IMR-90 (cell line): ENCODE results near the gene DAAM1. TPM values are rescaled to one million over a fixed set of nuclear protein-coding genes. Genes with fewer than 3 reads are reported as not detected.

ENCODE experiments used
- ATAC-seq: fragments of 200-7000 bp; cut with Tn5 transposase; 2 replicates; pipeline ENCODE4 v1.9.1; 2020; ENCODE audit warnings: low read depth, mild to moderate bottlenecking, moderate library complexity
- BruUV-seq: library from RNA; stranded (reverse); fragments of 400-500 nt; replicated peaks from 2 replicates; lab custom pipeline; 2021; lab: Mats Ljungman, UMichigan
- CTCF ChIA-PET: fragments of 300-600 bp; formaldehyde crosslinking; extraction: SDS; loops from one replicate; lab custom pipeline; 2021; ENCODE audit warnings: antibody characterized with exemption; lab: Yijun Ruan, JAX
- POLR2A ChIA-PET: fragments of 300-600 bp; sonication (Branson Sonifier 250); formaldehyde crosslinking; loops from one replicate; lab custom pipeline; 2022; ENCODE audit warnings: antibody characterized with exemption; ENCODE audit not compliant: unreplicated experiment; lab: Charles Lee
- DNase-seq: peaks from one replicate; pipeline ENCODE4 v3.0.0; 2013
- H2AFZ ChIP-seq: replicated peaks from 2 replicates; pipeline ENCODE3; 2013; ENCODE audit warnings: low read length, mild to moderate bottlenecking; ENCODE audit not compliant: poor library complexity
- H2AK5ac ChIP-seq: 2 replicates; pipeline ENCODE4 v1.6.1; 2013; ENCODE audit warnings: low read depth, low read length, inconsistent platforms
- H2AK9ac ChIP-seq: replicated peaks from 2 replicates; pipeline ENCODE3; 2013; ENCODE audit warnings: mild to moderate bottlenecking, low read depth, low read length, moderate library complexity; ENCODE audit not compliant: poor library complexity
- H2BK120ac ChIP-seq: 2 replicates; pipeline ENCODE4 v1.6.1; 2013; ENCODE audit warnings: low read depth, low read length, inconsistent platforms
- H2BK15ac ChIP-seq: 3 replicates; pipeline ENCODE4 v1.6.1; 2013; ENCODE audit warnings: low read depth, low read length, inconsistent platforms
- H2BK20ac ChIP-seq: 2 replicates; pipeline ENCODE4 v1.6.1; 2013; ENCODE audit warnings: low read depth, mild to moderate bottlenecking, inconsistent platforms, low read length, moderate library complexity
- H2BK5ac ChIP-seq: 2 replicates; pipeline ENCODE4 v1.6.1; 2013; ENCODE audit warnings: mild to moderate bottlenecking, low read depth, low read length, inconsistent platforms; ENCODE audit not compliant: poor library complexity, severe bottlenecking
- H3K14ac ChIP-seq: replicated peaks from 2 replicates; pipeline ENCODE4 v1.6.1; 2013; ENCODE audit warnings: low read depth, low read length, inconsistent platforms
- H3K18ac ChIP-seq: 2 replicates; pipeline ENCODE4 v1.6.1; 2013; ENCODE audit warnings: low read depth, low read length, control low read depth
- H3K23ac ChIP-seq: 2 replicates; pipeline ENCODE4 v1.6.1; 2013; ENCODE audit warnings: low read depth, low read length, inconsistent platforms
- H3K27ac ChIP-seq: 2 replicates; pipeline ENCODE4 v1.5.1; 2013; ENCODE audit warnings: mild to moderate bottlenecking, control low read depth, low read length; ENCODE audit not compliant: insufficient read depth
- H3K27me3 ChIP-seq: 2 replicates; pipeline ENCODE4 v1.6.1; 2013; ENCODE audit warnings: low read length; ENCODE audit not compliant: control insufficient read depth, insufficient read depth
- H3K36me3 ChIP-seq: 2 replicates; pipeline ENCODE4 v1.6.1; 2013; ENCODE audit warnings: low read length, mixed read lengths; ENCODE audit not compliant: control insufficient read depth, insufficient read depth
- H3K4ac ChIP-seq: 2 replicates; pipeline ENCODE4 v1.6.1; 2013; ENCODE audit warnings: low read depth, low read length, inconsistent platforms
- H3K4me1 ChIP-seq: 2 replicates; pipeline ENCODE4 v1.6.1; 2013; ENCODE audit warnings: low read length, mixed read lengths; ENCODE audit not compliant: control insufficient read depth, insufficient read depth
- H3K4me2 ChIP-seq: 2 replicates; pipeline ENCODE4 v1.6.1; 2013; ENCODE audit warnings: low read depth, mild to moderate bottlenecking, control low read depth, low read length, moderate library complexity
- H3K4me3 ChIP-seq: 2 replicates; pipeline ENCODE4 v1.5.1; 2013; ENCODE audit warnings: low read depth, mild to moderate bottlenecking, control low read depth, low read length, moderate library complexity; ENCODE audit not compliant: insufficient read depth
- H3K56ac ChIP-seq: 2 replicates; pipeline ENCODE4 v1.6.1; 2013; ENCODE audit warnings: low read length, inconsistent platforms; ENCODE audit not compliant: insufficient read depth; ENCODE audit errors: extremely low read depth
- H3K79me1 ChIP-seq, 2 experiments: 2 replicates each; pipeline ENCODE4 v1.6.1; 2013; ENCODE audit warnings: low read length in 2 of 2, inconsistent platforms in 1 of 2, low read depth in 1 of 2
- H3K9ac ChIP-seq: 2 replicates; pipeline ENCODE4 v1.6.1; 2013; ENCODE audit warnings: low read depth, low read length, control low read depth
- H3K9me1 ChIP-seq: 2 replicates; pipeline ENCODE4 v1.6.1; 2013; ENCODE audit warnings: low read length, inconsistent platforms; ENCODE audit not compliant: insufficient read depth
- H3K9me3 ChIP-seq: 2 replicates; pipeline ENCODE4 v1.6.1; 2013; ENCODE audit warnings: low read length; ENCODE audit not compliant: control insufficient read depth, insufficient read depth
- H4K20me1 ChIP-seq: 2 replicates; pipeline ENCODE4 v1.6.1; 2013; ENCODE audit warnings: low read length, inconsistent platforms; ENCODE audit not compliant: insufficient read depth
- H4K5ac ChIP-seq: 2 replicates; pipeline ENCODE4 v1.6.1; 2013; ENCODE audit warnings: mild to moderate bottlenecking, low read depth, low read length, control low read depth
- H4K8ac ChIP-seq, 2 experiments: 2 replicates each; pipeline ENCODE4 v1.6.1; 2013; ENCODE audit warnings: low read depth in 2 of 2, low read length in 2 of 2, control low read depth in 1 of 2, inconsistent platforms in 1 of 2
- H4K91ac ChIP-seq: 2 replicates; pipeline ENCODE4 v1.6.1; 2013; ENCODE audit warnings: low read depth, low read length, inconsistent platforms; ENCODE audit not compliant: insufficient read depth
- CHD1 ChIP-seq: IDR thresholded peaks from 2 replicates; pipeline ENCODE4 v1.6.1; 2012; ENCODE audit warnings: low read depth, low read length, improper control_type of control experiment
- FOS ChIP-seq: fragments of 150-350 bp; IDR thresholded peaks from 2 replicates; pipeline ENCODE4 v1.6.1; 2016; ENCODE audit warnings: low read depth, low read length
- MAFK ChIP-seq: IDR thresholded peaks from 2 replicates; pipeline ENCODE4 v1.6.1; 2012; ENCODE audit warnings: low read depth, low read length, improper control_type of control experiment
- MAZ ChIP-seq: IDR thresholded peaks from 2 replicates; pipeline ENCODE4 v1.6.1; 2012; ENCODE audit warnings: low read depth, mild to moderate bottlenecking, low read length, improper control_type of control experiment, moderate library complexity, borderline replicate concordance
- MXI1 ChIP-seq: IDR thresholded peaks from 2 replicates; pipeline ENCODE4 v1.6.1; 2012; ENCODE audit warnings: low read depth, mild to moderate bottlenecking, low read length, moderate library complexity, borderline replicate concordance
- NFE2L2 ChIP-seq: fragments of 150-350 bp; IDR thresholded peaks from 2 replicates; pipeline ENCODE4 v1.6.1; 2016; ENCODE audit warnings: low read depth, mild to moderate bottlenecking, low read length
- RAD21 ChIP-seq: IDR thresholded peaks from 2 replicates; pipeline ENCODE4 v1.6.1; 2012; ENCODE audit warnings: low read length, improper control_type of control experiment
- RCOR1 ChIP-seq: IDR thresholded peaks from 2 replicates; pipeline ENCODE4 v1.6.1; 2012; ENCODE audit warnings: mild to moderate bottlenecking, low read length, improper control_type of control experiment; ENCODE audit not compliant: insufficient replicate concordance
- RFX5 ChIP-seq: IDR thresholded peaks from 2 replicates; pipeline ENCODE4 v1.8.0; 2012; ENCODE audit warnings: low read depth, mild to moderate bottlenecking, low read length, moderate library complexity
- dilution Hi-C: fragments of 300-500 bp; cut with HindIII; formaldehyde crosslinking; loops from one replicate; pipeline ENCODE4 v1.14.3; 2018; ENCODE audit warnings: low sequenced_read_pairs; ENCODE audit not compliant: unreplicated experiment
- in situ Hi-C: fragments of 300-500 bp; cut with MboI; formaldehyde crosslinking; loops from 3 replicates; pipeline ENCODE4 v1.14.3; 2019; ENCODE audit warnings: low sequenced_read_pairs, inconsistent platforms, mixed read lengths
- intact Hi-C: fragments of 100-400 bp; cut with micrococcal nuclease; formaldehyde crosslinking; loops from 2 replicates; pipeline ENCODE4 v1.10.0; 2022
- polyA plus RNA-seq, 3 experiments: library from polyadenylated mRNA; depleted of rRNA; stranded (reverse); fragments of >200 nt; gene quantifications; 2 replicates each; pipeline ENCODE4 v1.2.3, GENCODE V29; 2012; ENCODE audit warnings: low replicate concordance in 1 of 3
- total RNA-seq: library from RNA; depleted of rRNA; stranded (reverse); fragments of >200 nt; gene quantifications from 2 replicates; pipeline ENCODE4 v1.2.3, GENCODE V29; 2012
- TF ChIP-seq, protein P1 (sequence below): fragments of 150-350 bp; IDR thresholded peaks from 2 replicates; pipeline ENCODE4 v1.6.1; 2017; ENCODE audit warnings: mild to moderate bottlenecking, antibody characterized with exemption, low read length, low read depth
- TF ChIP-seq, protein P2 (sequence below): conservative IDR thresholded peaks from 2 replicates; pipeline ENCODE4 v1.5.1; 2012; ENCODE audit warnings: mild to moderate bottlenecking, low read depth, low read length, improper control_type of control experiment
- TF ChIP-seq, protein P3 (sequence below): fragments of 150-350 bp; IDR thresholded peaks from 2 replicates; pipeline ENCODE4 v1.6.1; 2016; ENCODE audit warnings: low read depth, mild to moderate bottlenecking, low read length, moderate library complexity, borderline replicate concordance

DAAM1 gene
- total and polyA plus RNA-seq, 2 of the 4 experiments (the other 2 are of a cell fraction): 4.8 to 5.4 TPM

DNA sequence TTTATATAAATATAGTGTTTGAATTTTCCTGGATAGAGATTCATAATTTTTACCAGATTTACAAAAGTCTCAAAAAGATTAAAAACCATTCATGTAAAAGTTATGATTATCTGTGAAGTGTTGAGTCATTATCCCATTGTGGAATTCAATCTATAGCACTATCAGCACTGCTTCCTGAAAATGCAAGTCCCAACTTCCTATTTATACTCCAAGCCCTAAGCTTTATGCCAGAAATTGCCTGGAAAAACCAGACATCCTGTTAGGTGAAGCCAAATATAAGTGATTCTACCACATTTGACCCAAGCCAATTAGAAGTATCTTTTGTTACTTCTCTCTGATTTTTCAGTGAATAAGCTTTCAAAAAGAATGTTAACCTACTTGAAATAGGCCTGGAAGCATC, 147.6 kb downstream of the DAAM1 start:
- ATAC-seq: no peak
- Histone ChIP-seq H3K36me3 (peaks cover 2% of the 10 kb centered on the region; the same call in 1 of the 2 replicates), H3K27ac (no peak overlapping the region), H4K91ac (no peak overlapping the region), H3K4ac (no peak overlapping the region), H2AK9ac (no peak overlapping the region), H3K4me2 (no peak overlapping the region), H2BK5ac (no peak overlapping the region), H3K9me1 (peaks cover 9% of the 10 kb centered on the region), H3K18ac (no peak overlapping the region), H3K14ac (no peak overlapping the region), H4K8ac (no peak overlapping the region), H3K9ac (no peak overlapping the region), H3K79me1 (0 out of 4 replicates have a peak, but pooled peaks cover 0 to 4% of the 10 kb centered on the region in 2 experiments), H3K4me1 (peaks cover 9% of the 10 kb centered on the region), H4K20me1 (no peaks in the 10 kb centered on the region), H3K56ac (no peak overlapping the region), H2AFZ (no peak overlapping the region), H2BK120ac (no peak overlapping the region), H3K9me3 (no peaks in the 10 kb centered on the region), H2BK20ac (no peak overlapping the region), H3K27me3 (no peaks in the 10 kb centered on the region), H2AK5ac (no peak overlapping the region), H4K5ac (no peak overlapping the region), H2BK15ac (no peak overlapping the region), H3K23ac (no peak overlapping the region), H3K4me3 (no peak overlapping the region)
- in situ Hi-C loops: no loop called here
- no peak for DNase-seq
- dilution Hi-C loops: no loop called here
- intact Hi-C loops: no loop called here
- CTCF ChIA-PET: interaction anchor here (0.9 kb wide), 1 partner anchor 14 kb away, joined by 3 read pairs; no protein-coding TSS in a partner anchor
- no TSS peak for BruUV-seq
- POLR2A ChIA-PET: no interaction called here
- TF ChIP-seq, protein P1, sequence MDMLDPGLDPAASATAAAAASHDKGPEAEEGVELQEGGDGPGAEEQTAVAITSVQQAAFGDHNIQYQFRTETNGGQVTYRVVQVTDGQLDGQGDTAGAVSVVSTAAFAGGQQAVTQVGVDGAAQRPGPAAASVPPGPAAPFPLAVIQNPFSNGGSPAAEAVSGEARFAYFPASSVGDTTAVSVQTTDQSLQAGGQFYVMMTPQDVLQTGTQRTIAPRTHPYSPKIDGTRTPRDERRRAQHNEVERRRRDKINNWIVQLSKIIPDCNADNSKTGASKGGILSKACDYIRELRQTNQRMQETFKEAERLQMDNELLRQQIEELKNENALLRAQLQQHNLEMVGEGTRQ: no peak
- TF ChIP-seq NFE2L2 (no peak), FOS (no peak), RFX5 (no peak), RCOR1 (no peak), RAD21 (no peak), MAZ (no peak), MXI1 (no peak), CHD1 (no peak), MAFK (no peak)
- TF ChIP-seq, protein P2, sequence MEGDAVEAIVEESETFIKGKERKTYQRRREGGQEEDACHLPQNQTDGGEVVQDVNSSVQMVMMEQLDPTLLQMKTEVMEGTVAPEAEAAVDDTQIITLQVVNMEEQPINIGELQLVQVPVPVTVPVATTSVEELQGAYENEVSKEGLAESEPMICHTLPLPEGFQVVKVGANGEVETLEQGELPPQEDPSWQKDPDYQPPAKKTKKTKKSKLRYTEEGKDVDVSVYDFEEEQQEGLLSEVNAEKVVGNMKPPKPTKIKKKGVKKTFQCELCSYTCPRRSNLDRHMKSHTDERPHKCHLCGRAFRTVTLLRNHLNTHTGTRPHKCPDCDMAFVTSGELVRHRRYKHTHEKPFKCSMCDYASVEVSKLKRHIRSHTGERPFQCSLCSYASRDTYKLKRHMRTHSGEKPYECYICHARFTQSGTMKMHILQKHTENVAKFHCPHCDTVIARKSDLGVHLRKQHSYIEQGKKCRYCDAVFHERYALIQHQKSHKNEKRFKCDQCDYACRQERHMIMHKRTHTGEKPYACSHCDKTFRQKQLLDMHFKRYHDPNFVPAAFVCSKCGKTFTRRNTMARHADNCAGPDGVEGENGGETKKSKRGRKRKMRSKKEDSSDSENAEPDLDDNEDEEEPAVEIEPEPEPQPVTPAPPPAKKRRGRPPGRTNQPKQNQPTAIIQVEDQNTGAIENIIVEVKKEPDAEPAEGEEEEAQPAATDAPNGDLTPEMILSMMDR: no peak
- TF ChIP-seq, protein P3, sequence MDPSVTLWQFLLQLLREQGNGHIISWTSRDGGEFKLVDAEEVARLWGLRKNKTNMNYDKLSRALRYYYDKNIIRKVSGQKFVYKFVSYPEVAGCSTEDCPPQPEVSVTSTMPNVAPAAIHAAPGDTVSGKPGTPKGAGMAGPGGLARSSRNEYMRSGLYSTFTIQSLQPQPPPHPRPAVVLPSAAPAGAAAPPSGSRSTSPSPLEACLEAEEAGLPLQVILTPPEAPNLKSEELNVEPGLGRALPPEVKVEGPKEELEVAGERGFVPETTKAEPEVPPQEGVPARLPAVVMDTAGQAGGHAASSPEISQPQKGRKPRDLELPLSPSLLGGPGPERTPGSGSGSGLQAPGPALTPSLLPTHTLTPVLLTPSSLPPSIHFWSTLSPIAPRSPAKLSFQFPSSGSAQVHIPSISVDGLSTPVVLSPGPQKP: no peak
